Measurements from ENCODE around the gene TCIRG1. TPM values are rescaled to one million over a fixed set of nuclear protein-coding genes. Genes with fewer than 3 reads are reported as not detected.
"Not testable (repeated sequence)": the region's sequence is repeated elsewhere in the genome, so short reads cannot be mapped to it uniquely, and the experiment has no call there.

Gene TCIRG1
- total RNA-seq, 1 donor from 2014 or later, result 230 TPM

GRCh38 chr11:68077617-68078582, 39.1 kb downstream of the TCIRG1 start:
- intact Hi-C loops (cut with micrococcal nuclease), result no loop called here

GRCh38 chr11:68080860-68081259, 42.0 kb downstream of the TCIRG1 start:
- intact Hi-C loops (cut with micrococcal nuclease), result no loop called here

GRCh38 chr11:68081691-68082090, 42.9 kb downstream of the TCIRG1 start:
- intact Hi-C loops (cut with micrococcal nuclease), result no loop called here

GRCh38 chr11:68082481-68082880, 43.7 kb downstream of the TCIRG1 start:
- intact Hi-C loops (cut with micrococcal nuclease), result no loop called here

GRCh38 chr11:68083517-68083916, 44.7 kb downstream of the TCIRG1 start:
- intact Hi-C loops (cut with micrococcal nuclease), result no loop called here

- intact Hi-C loops (cut with micrococcal nuclease), result no loop called here
Measured at GRCh38 chr11:68089679-68090078, 50.9 kb downstream of the TCIRG1 start.

- intact Hi-C loops (cut with micrococcal nuclease), result no loop called here
Measured at GRCh38 chr11:68090287-68090686, 51.5 kb downstream of the TCIRG1 start.

- intact Hi-C loops (cut with micrococcal nuclease), result no loop called here
Measured at GRCh38 chr11:68090706-68091105, 51.9 kb downstream of the TCIRG1 start.

GRCh38 chr11:68092411-68092810, 53.6 kb downstream of the TCIRG1 start:
- intact Hi-C loops (cut with micrococcal nuclease), result no loop called here

GRCh38 chr11:68092946-68093345, 54.1 kb downstream of the TCIRG1 start:
- intact Hi-C loops (cut with micrococcal nuclease), result not testable (repeated sequence)

GRCh38 chr11:68093565-68093964, 54.7 kb downstream of the TCIRG1 start:
- intact Hi-C loops (cut with micrococcal nuclease), result no loop called here

- intact Hi-C loops (cut with micrococcal nuclease), result no loop called here
Measured at GRCh38 chr11:68096962-68097361, 58.1 kb downstream of the TCIRG1 start.

GRCh38 chr11:68099057-68099456, 60.2 kb downstream of the TCIRG1 start:
- intact Hi-C loops (cut with micrococcal nuclease), result no loop called here

GRCh38 chr11:68099474-68100405, 60.9 kb downstream of the TCIRG1 start:
- intact Hi-C loops (cut with micrococcal nuclease), result no loop called here

Other genes with a start within 250 kb of the TCIRG1 start
- 14.7 and 15.8 TPM in 2 replicates for gene UNC93B1, start 34.9 kb upstream of the TCIRG1 start, total RNA-seq
- gene ALDH3B1, start 28.7 kb upstream of the TCIRG1 start, total RNA-seq, result not detected in 2 replicates
- 123 TPM in 2 replicates for gene NDUFS8, start 8.3 kb upstream of the TCIRG1 start, total RNA-seq
- 10.7 and 12.7 TPM in 2 replicates for gene CHKA, start 82.4 kb downstream of the TCIRG1 start, total RNA-seq
- gene KMT5B, start 174.3 kb downstream of the TCIRG1 start, total RNA-seq, result 26.1 and 31.5 TPM in 2 replicates
- 23.0 and 25.7 TPM in 2 replicates for gene C11orf24, start 232.9 kb downstream of the TCIRG1 start, total RNA-seq